GM12891 (cell line): ENCODE data around the gene DOLK.

ENCODE experiments used
- DNase-seq: peaks from one replicate; pipeline ENCODE4 v3.0.0; 2011; ENCODE audit warnings: low spot score; ENCODE audit not compliant: insufficient read length
- FAIRE-seq: peaks from 2 replicates; lab custom pipeline; 2011; peaks lifted over from hg19 to GRCh38; lab: Jason Lieb, UNC
- PAX5 ChIP-seq: IDR thresholded peaks from 2 replicates; pipeline ENCODE4 v1.6.1; 2011; ENCODE audit warnings: low read length, moderate library complexity, mild to moderate bottlenecking; ENCODE audit not compliant: insufficient read depth, severe bottlenecking
- POLR2A ChIP-seq: IDR thresholded peaks from 2 replicates; pipeline ENCODE4 v1.6.1; 2011; ENCODE audit warnings: low read depth, low read length, control low read depth
- POLR2AphosphoS5 ChIP-seq: IDR thresholded peaks from 2 replicates; pipeline ENCODE4 v1.6.1; 2011; ENCODE audit warnings: low read depth, low read length, control low read depth
- POU2F2 ChIP-seq: IDR thresholded peaks from 2 replicates; pipeline ENCODE4 v1.6.1; 2011; ENCODE audit warnings: low read depth, mild to moderate bottlenecking, control low read depth, low read length, moderate library complexity
- SPI1 ChIP-seq: IDR thresholded peaks from 2 replicates; pipeline ENCODE4 v1.6.1; 2011; ENCODE audit warnings: low read depth, low read length, control low read depth
- TAF1 ChIP-seq: IDR thresholded peaks from 2 replicates; pipeline ENCODE4 v1.6.1; 2011; ENCODE audit warnings: low read depth, low read length, control low read depth

The DOLK gene

GRCh38 chr9:128909859-128910258, 37.5 kb downstream of the DOLK start:
- DNase-seq: no peak
- FAIRE-seq: no peak
- TF ChIP-seq POLR2A (no peak), TAF1 (no peak), POU2F2 (no peak), POLR2AphosphoS5 (no peak), SPI1 (no peak), PAX5 (no peak)

DNA sequence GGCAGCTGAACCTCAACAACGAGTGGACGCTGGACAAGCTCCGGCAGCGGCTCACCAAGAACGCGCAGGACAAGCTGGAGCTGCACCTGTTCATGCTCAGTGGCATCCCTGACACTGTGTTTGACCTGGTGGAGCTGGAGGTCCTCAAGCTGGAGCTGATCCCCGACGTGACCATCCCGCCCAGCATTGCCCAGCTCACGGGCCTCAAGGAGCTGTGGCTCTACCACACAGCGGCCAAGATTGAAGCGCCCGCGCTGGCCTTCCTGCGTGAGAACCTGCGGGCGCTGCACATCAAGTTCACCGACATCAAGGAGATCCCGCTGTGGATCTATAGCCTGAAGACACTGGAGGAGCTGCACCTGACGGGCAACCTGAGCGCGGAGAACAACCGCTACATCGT, 39.0 kb downstream of the DOLK start:
- no peak for TF ChIP-seq PAX5
- no peak for TF ChIP-seq POLR2AphosphoS5
- TF ChIP-seq POLR2A: no peak
- TF ChIP-seq POU2F2: no peak
- TF ChIP-seq TAF1: no peak
- no peak for TF ChIP-seq SPI1
- FAIRE-seq: no peak
- no peak for DNase-seq

DNA sequence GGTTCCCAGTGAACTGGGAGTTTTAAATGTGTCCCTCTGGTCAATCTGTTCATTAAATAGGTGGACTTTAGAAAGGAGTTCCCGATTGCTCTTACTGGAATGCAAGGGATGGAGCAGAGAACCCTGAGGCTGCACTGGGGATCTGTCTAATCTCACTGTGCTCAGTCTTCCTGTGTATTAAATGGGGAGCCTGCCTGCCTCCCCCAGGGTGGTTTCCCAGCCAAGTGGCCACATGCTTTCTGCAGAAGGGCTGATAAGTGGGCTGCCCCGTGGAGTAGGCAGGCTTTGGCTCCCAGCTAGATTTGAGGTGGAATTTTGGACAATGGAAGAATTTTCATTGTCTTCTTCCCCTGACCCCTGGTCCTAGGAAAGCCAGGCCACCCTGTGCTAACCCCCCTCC, 40.7 kb downstream of the DOLK start:
- DNase-seq (no peak), FAIRE-seq (no peak)
- TF ChIP-seq PAX5: no peak
- TF ChIP-seq TAF1: no peak
- no peak for TF ChIP-seq POU2F2
- TF ChIP-seq POLR2AphosphoS5: no peak
- no peak for TF ChIP-seq POLR2A
- no peak for TF ChIP-seq SPI1

- no peak for TF ChIP-seq POU2F2
- TF ChIP-seq SPI1: no peak
- TF ChIP-seq TAF1: no peak
- TF ChIP-seq PAX5: no peak
- no peak for TF ChIP-seq POLR2AphosphoS5
- no peak for TF ChIP-seq POLR2A
- FAIRE-seq (no peak), DNase-seq (no peak)
Measured at GRCh38 chr9:128905964-128906363, 41.4 kb downstream of the DOLK start.

GRCh38 chr9:128903871-128904620, 43.4 kb downstream of the DOLK start:
- TF ChIP-seq SPI1 (no peak), PAX5 (no peak), POU2F2 (no peak), POLR2AphosphoS5 (no peak), POLR2A (no peak)
- DNase-seq (no peak), FAIRE-seq (no peak)

DNA sequence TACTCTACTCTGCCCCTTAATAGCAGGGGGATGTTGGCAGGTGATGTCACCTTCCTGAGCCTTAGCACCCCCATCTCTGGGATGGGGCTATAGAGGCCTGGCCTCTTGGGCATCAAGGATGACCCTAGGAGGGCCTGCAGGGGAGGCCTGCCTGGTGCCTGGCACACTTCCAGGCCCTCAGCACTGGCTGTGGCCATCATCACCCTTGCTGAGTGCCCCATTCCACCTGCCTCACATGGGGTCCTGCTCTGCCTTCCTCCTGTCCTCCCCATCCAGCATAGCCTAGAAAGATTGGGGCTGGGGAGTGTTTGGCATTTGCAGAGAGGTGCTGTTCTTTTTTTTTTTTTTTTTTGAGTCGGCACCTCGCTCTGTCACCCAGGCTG, 44.3 kb downstream of the DOLK start:
- FAIRE-seq: no peak
- TF ChIP-seq POLR2AphosphoS5 (no peak), TAF1 (no peak), SPI1 (no peak), POU2F2 (no peak), POLR2A (no peak), PAX5 (no peak)
- no peak for DNase-seq

DNA sequence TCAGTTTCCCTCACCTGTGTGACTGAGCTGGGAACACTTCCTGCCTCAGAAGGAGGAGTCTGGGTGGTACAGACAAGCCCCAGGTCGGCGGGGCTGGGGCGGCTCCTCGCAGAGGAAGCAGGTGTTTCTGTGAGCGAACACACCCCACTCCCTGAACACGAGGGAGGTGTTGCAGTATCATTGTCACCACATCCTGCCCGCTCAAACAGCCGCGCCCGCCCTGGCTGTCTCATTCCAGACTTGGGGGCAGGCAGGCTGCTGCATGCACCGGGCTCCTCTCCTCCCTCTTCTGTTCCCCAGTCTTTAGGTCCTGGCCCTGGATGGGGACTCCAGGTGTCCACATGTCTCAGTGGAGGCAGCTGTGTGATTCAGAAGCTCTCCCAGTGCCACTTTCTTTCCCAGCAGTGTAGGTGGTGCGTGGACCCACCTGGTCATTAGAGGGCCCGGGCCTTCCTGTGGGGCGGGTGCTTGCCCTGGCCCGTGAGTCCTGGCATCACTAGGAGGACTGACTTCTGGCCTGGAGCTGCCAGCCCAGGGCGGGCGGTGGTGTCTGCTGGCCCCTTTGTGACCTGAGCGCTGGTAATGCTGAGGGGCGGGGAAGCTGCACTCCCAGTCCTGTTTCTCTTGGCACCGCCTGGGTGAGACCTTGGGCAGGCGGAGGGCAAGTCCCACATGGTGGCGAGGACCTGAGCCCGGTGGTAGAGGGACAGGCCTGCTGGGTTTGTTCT, 44.9 kb downstream of the DOLK start:
- FAIRE-seq (peak; percentile 97), DNase-seq (peak; percentile 82)
- TF ChIP-seq SPI1 (peak; percentile 30; the same call in 1 of the 2 replicates), POLR2AphosphoS5 (no peak), TAF1 (no peak), PAX5 (no peak), POLR2A (no peak)

- TF ChIP-seq TAF1: no peak
- no peak for TF ChIP-seq PAX5
- no peak for TF ChIP-seq POLR2A
- TF ChIP-seq POLR2AphosphoS5: no peak
- TF ChIP-seq POU2F2: no peak
- no peak for TF ChIP-seq SPI1
- no peak for DNase-seq
- no peak for FAIRE-seq
Measured at GRCh38 chr9:128901822-128902221, 45.6 kb downstream of the DOLK start.

DNA sequence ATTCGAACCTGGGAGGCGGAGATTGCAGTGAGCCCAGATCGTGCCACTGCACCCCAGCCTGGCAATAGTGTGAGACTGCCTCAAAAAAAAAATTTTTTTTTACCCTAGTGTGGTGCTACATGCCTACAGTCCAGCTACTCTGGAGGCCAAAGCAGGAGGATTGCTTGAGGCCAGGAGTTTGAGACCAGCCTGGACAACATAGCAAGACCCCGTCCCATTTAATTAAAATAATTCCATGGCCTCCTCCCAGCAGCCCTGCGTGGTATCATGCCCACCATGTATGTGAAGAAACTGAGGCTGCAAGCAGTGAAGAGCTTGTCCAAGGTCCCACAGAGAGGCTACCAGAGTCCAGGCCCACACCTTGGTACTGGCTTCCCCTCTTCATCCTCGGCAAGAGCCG, 46.0 kb downstream of the DOLK start:
- FAIRE-seq (no peak), DNase-seq (no peak)
- TF ChIP-seq POU2F2: no peak
- TF ChIP-seq POLR2AphosphoS5: no peak
- no peak for TF ChIP-seq SPI1
- TF ChIP-seq POLR2A: no peak

GRCh38 chr9:128899566-128900322, 47.7 kb downstream of the DOLK start:
- FAIRE-seq (peak; percentile 84), DNase-seq (no peak)
- TF ChIP-seq SPI1 (peak; percentile 80), POU2F2 (no peak)
